Measurements from ENCODE around the gene TMEM72. TPM values are rescaled to one million over a fixed set of nuclear protein-coding genes. Genes with fewer than 3 reads are reported as not detected.
"Not testable (repeated sequence)": the region's sequence is repeated elsewhere in the genome, so short reads cannot be mapped to it uniquely, and the experiment has no call there.

The TMEM72 gene
- total and polyA plus RNA-seq, 2 of the 13 experiments (the other 11 are each of a cell fraction or from before 2014, with no cell fraction given): 0.04 TPM; not detected in 1

GRCh38 chr10:44866367-44866766 is 44.8 kb upstream of the TMEM72 start:
- FAIRE-seq; H3K9ac ChIP-seq (ENCODE audit: insufficient read depth, low read depth, low read length); H3K4me3 ChIP-seq (replicated peaks in 1 of 3; ENCODE audit: insufficient read depth in 1 of 3, low read depth in 2 of 3, low read length in 3 of 3); H4K20me1 ChIP-seq (ENCODE audit: insufficient read depth, low read length); H3K9me3 ChIP-seq (ENCODE audit: low read length); in situ Hi-C loops (cut with HindIII; ENCODE audit: extremely low pct_ligation_motif_present, low pct_unique_long_range_greater_than_20kb); BruUV-seq (replicated peaks); intact Hi-C loops (cut with micrococcal nuclease; ENCODE audit: unreplicated experiment); H3K36me3 ChIP-seq (replicated peaks in 1 of 2; ENCODE audit: control insufficient read depth in 1 of 2, insufficient read depth in 2 of 2, low read length in 2 of 2); H3K4me2 ChIP-seq (ENCODE audit: low read depth, low read length); H3K27ac ChIP-seq (ENCODE audit: extremely low read length, insufficient read depth, low read length); ATAC-seq; DNase-seq (ENCODE audit: low spot score); POLR2A ChIA-PET; H3K79me2 ChIP-seq (ENCODE audit: insufficient read depth, low read length); H2AFZ ChIP-seq (ENCODE audit: low read length): not testable (repeated sequence)
- Histone ChIP-seq H3K4me1 (ENCODE audit: insufficient read depth, low read length) (peaks cover 11% of the 10 kb centered on the region), H3K27me3 (ENCODE audit: control insufficient read depth in 1 of 2, insufficient read depth in 2 of 2, low read length in 2 of 2) (peaks cover 1 to 32% of the 10 kb centered on the region in 2 experiments; a peak in 3 of 5 replicates)
- CTCF ChIA-PET (ENCODE audit: low intra/inter-chr PET ratio, low total read pairs): interaction anchor here (2.3 kb wide), 1 partner anchor 1194 kb away, joined by 19 read pairs; no protein-coding TSS in a partner anchor
- WGBS (ENCODE audit: low lambda C conversion rate): 37% methylated on average over 2 of the region's 2 CpGs

GRCh38 chr10:44870031-44870430 is 41.1 kb upstream of the TMEM72 start:
- intact Hi-C loops (cut with micrococcal nuclease; ENCODE audit: unreplicated experiment): no loop called here
- in situ Hi-C loops (cut with HindIII; ENCODE audit: extremely low pct_ligation_motif_present, low pct_unique_long_range_greater_than_20kb): no loop called here
- H2AFZ ChIP-seq (ENCODE audit: low read length): no peak overlapping the region
- no peaks in the 10 kb centered on the region for H3K9me3 ChIP-seq (ENCODE audit: low read length)
- H3K9ac ChIP-seq (ENCODE audit: insufficient read depth, low read depth, low read length): no peak overlapping the region
- no peak overlapping the region for H3K27ac ChIP-seq (ENCODE audit: extremely low read length, insufficient read depth, low read length)
- ATAC-seq (no peak), FAIRE-seq (no peak), DNase-seq (ENCODE audit: low spot score) (no peak)
- no peaks in the 10 kb centered on the region for H4K20me1 ChIP-seq (ENCODE audit: insufficient read depth, low read length)
- peaks cover 0 to 18% of the 10 kb centered on the region in 2 experiments; a peak in 2 of 5 replicates for H3K27me3 ChIP-seq (ENCODE audit: control insufficient read depth in 1 of 2, insufficient read depth in 2 of 2, low read length in 2 of 2)
- no peak overlapping the region for H3K4me3 ChIP-seq (replicated peaks in 1 of 3; ENCODE audit: insufficient read depth in 1 of 3, low read depth in 2 of 3, low read length in 3 of 3)
- H3K4me1 ChIP-seq (ENCODE audit: insufficient read depth, low read length): peaks cover 13% of the 10 kb centered on the region; the same call in 1 of the 2 replicates
- TF ChIP-seq, protein P1, sequence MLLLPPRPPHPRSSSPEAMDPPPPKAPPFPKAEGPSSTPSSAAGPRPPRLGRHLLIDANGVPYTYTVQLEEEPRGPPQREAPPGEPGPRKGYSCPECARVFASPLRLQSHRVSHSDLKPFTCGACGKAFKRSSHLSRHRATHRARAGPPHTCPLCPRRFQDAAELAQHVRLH (CRISPR knock-in tag; IDR thresholded peaks at IDR 0.05; ENCODE audit: borderline replicate concordance, low read depth): no peak
- TF ChIP-seq LBX2 (CRISPR knock-in tag; IDR thresholded peaks at IDR 0.05; ENCODE audit: borderline replicate concordance) (no peak), SUZ12 (IDR thresholded peaks at IDR 0.05; ENCODE audit: low read depth, low read length) (no peak), BCL6 (CRISPR knock-in tag; IDR thresholded peaks at IDR 0.05) (no peak), CCDC6 (CRISPR knock-in tag; IDR thresholded peaks at IDR 0.05) (no peak), ZBTB20 (CRISPR knock-in tag; IDR thresholded peaks at IDR 0.05; ENCODE audit: borderline replicate concordance, low read depth) (no peak), XRCC5 (optimal IDR thresholded peaks at IDR 0.05; ENCODE audit: low read length) (no peak)
- POLR2A ChIA-PET: no interaction called here
- BruUV-seq (replicated peaks): no TSS peak
- H3K36me3 ChIP-seq (replicated peaks in 1 of 2; ENCODE audit: control insufficient read depth in 1 of 2, insufficient read depth in 2 of 2, low read length in 2 of 2): no peaks in the 10 kb centered on the region
- CTCF ChIA-PET (ENCODE audit: low intra/inter-chr PET ratio, low total read pairs): no interaction called here
- H3K4me2 ChIP-seq (ENCODE audit: low read depth, low read length): no peak overlapping the region
- WGBS (ENCODE audit: low lambda C conversion rate): 62% methylated on average over 6 of the region's 6 CpGs
- no peaks in the 10 kb centered on the region for H3K79me2 ChIP-seq (ENCODE audit: insufficient read depth, low read length)
